HEK293 (cell line): ENCODE data around the gene PPP6C.

Experiments used
- CTCF ChIP-seq: fragments of 450-650 bp; formaldehyde crosslinking; IDR thresholded peaks from 2 replicates; pipeline ENCODE4 v1.5.1; 2016; ENCODE audit warnings: missing biosample characterization, missing genetic modification characterization
- GLIS2 ChIP-seq: fragments of 450-650 bp; formaldehyde crosslinking; IDR thresholded peaks from 2 replicates; pipeline ENCODE4 v1.5.1; 2016; ENCODE audit warnings: missing biosample characterization, missing genetic modification characterization
- IKZF3 ChIP-seq: fragments of 450-650 bp; IDR thresholded peaks from 2 replicates; pipeline ENCODE4 v1.5.0; 2018; ENCODE audit warnings: missing biosample characterization, mild to moderate bottlenecking, missing genetic modification characterization, moderate library complexity
- INSM2 ChIP-seq: fragments of 450-650 bp; formaldehyde crosslinking; IDR thresholded peaks from 2 replicates; pipeline ENCODE4 v1.5.1; 2016; ENCODE audit warnings: missing biosample characterization, missing genetic modification characterization
- KLF1 ChIP-seq: fragments of 450-650 bp; formaldehyde crosslinking; IDR thresholded peaks from 2 replicates; pipeline ENCODE4 v1.5.1; 2016; ENCODE audit warnings: missing biosample characterization, missing genetic modification characterization
- KLF8 ChIP-seq: fragments of 450-650 bp; formaldehyde crosslinking; IDR thresholded peaks from 2 replicates; pipeline ENCODE4 v1.5.1; 2016; ENCODE audit warnings: missing biosample characterization, missing genetic modification characterization
- KLF9 ChIP-seq: fragments of 450-650 bp; formaldehyde crosslinking; IDR thresholded peaks from 2 replicates; pipeline ENCODE4 v1.5.1; 2016; ENCODE audit warnings: missing biosample characterization, missing genetic modification characterization, low read depth
- PATZ1 ChIP-seq: fragments of 450-650 bp; formaldehyde crosslinking; IDR thresholded peaks from 2 replicates; pipeline ENCODE4 v1.5.1; 2016; ENCODE audit warnings: missing biosample characterization, missing genetic modification characterization
- PRDM10 ChIP-seq: fragments of 450-650 bp; formaldehyde crosslinking; IDR thresholded peaks from 2 replicates; pipeline ENCODE4 v1.5.1; 2016; ENCODE audit warnings: missing biosample characterization, missing genetic modification characterization
- SP2 ChIP-seq: fragments of 450-650 bp; formaldehyde crosslinking; IDR thresholded peaks from 2 replicates; pipeline ENCODE4 v1.5.1; 2016; ENCODE audit warnings: missing biosample characterization, missing genetic modification characterization
- ZBTB11 ChIP-seq: fragments of 450-650 bp; formaldehyde crosslinking; conservative IDR thresholded peaks from 2 replicates; pipeline ENCODE4 v1.5.1; 2016; ENCODE audit warnings: low read depth, missing biosample characterization, missing genetic modification characterization
- ZBTB20 ChIP-seq: fragments of 450-650 bp; formaldehyde crosslinking; IDR thresholded peaks from 2 replicates; pipeline ENCODE4 v1.5.1; 2016; ENCODE audit warnings: missing biosample characterization, missing genetic modification characterization
- ZBTB48 ChIP-seq: fragments of 450-650 bp; formaldehyde crosslinking; IDR thresholded peaks from 2 replicates; pipeline ENCODE4 v1.5.1; 2016; ENCODE audit warnings: missing biosample characterization, missing genetic modification characterization
- ZBTB8A ChIP-seq: fragments of 450-650 bp; formaldehyde crosslinking; IDR thresholded peaks from 2 replicates; pipeline ENCODE4 v1.5.1; 2016; ENCODE audit warnings: missing biosample characterization, missing genetic modification characterization
- ZNF302 ChIP-seq: fragments of 450-650 bp; formaldehyde crosslinking; IDR thresholded peaks from 2 replicates; pipeline ENCODE4 v1.5.1; 2016; ENCODE audit warnings: missing biosample characterization, missing genetic modification characterization, low read depth
- ZNF394 ChIP-seq: fragments of 450-650 bp; formaldehyde crosslinking; IDR thresholded peaks from 2 replicates; pipeline ENCODE4 v1.5.1; 2016; ENCODE audit warnings: missing biosample characterization, missing genetic modification characterization, mild to moderate bottlenecking, moderate library complexity, borderline replicate concordance
- ZNF449 ChIP-seq: fragments of 450-650 bp; formaldehyde crosslinking; IDR thresholded peaks from 2 replicates; pipeline ENCODE4 v1.5.1; 2017; ENCODE audit warnings: missing biosample characterization, mild to moderate bottlenecking, missing genetic modification characterization, moderate library complexity
- ZNF501 ChIP-seq: fragments of 450-650 bp; formaldehyde crosslinking; IDR thresholded peaks from 2 replicates; pipeline ENCODE4 v1.5.1; 2016; ENCODE audit warnings: missing biosample characterization, missing genetic modification characterization
- ZNF561 ChIP-seq: fragments of 450-650 bp; IDR thresholded peaks from 2 replicates; pipeline ENCODE4 v1.5.1; 2018; ENCODE audit warnings: missing biosample characterization, missing genetic modification characterization, borderline replicate concordance
- ZNF610 ChIP-seq: fragments of 450-650 bp; formaldehyde crosslinking; IDR thresholded peaks from 2 replicates; pipeline ENCODE4 v1.5.1; 2016; ENCODE audit warnings: missing biosample characterization, missing genetic modification characterization, borderline replicate concordance
- ZNF623 ChIP-seq: fragments of 450-650 bp; formaldehyde crosslinking; IDR thresholded peaks from 2 replicates; pipeline ENCODE4 v1.5.1; 2016; ENCODE audit warnings: missing biosample characterization, missing genetic modification characterization
- ZNF747 ChIP-seq: fragments of 450-650 bp; formaldehyde crosslinking; IDR thresholded peaks from 2 replicates; pipeline ENCODE4 v1.5.1; 2016; ENCODE audit warnings: missing biosample characterization, missing genetic modification characterization

PPP6C gene

GRCh38 chr9:125200216-125201047, 10.8 kb upstream of the PPP6C start, which contains the start of gene RABEPK (continued):
- no peak for TF ChIP-seq CTCF (tag by site-specific recombination)
- no peak for TF ChIP-seq ZNF747 (tag by site-specific recombination)
- peak; percentile 84; the same call in 1 of the 2 replicates for TF ChIP-seq ZNF449 (tag by site-specific recombination)
- peak; percentile 74 for TF ChIP-seq KLF9 (tag by site-specific recombination)
- TF ChIP-seq GLIS2 (tag by site-specific recombination): peak; percentile 68
- peak; percentile 90 for TF ChIP-seq PRDM10 (tag by site-specific recombination)
- peak; percentile 94 for TF ChIP-seq SP2
- peak; percentile 91 for TF ChIP-seq ZBTB20 (tag by site-specific recombination)
- peak; percentile 64; the same call in 1 of the 2 replicates for TF ChIP-seq PATZ1 (tag by site-specific recombination)
- TF ChIP-seq KLF8 (tag by site-specific recombination): peak; percentile 53; the same call in 1 of the 2 replicates
- no peak for TF ChIP-seq KLF1
- TF ChIP-seq ZNF561 (tag by site-specific recombination): 0 out of 2 replicates have a peak, but pooled peaks have one; percentile 16
- TF ChIP-seq ZBTB11 (tag by site-specific recombination): peak; percentile 94
- 0 out of 2 replicates have a peak, but pooled peaks have one; percentile 38 for TF ChIP-seq ZNF394 (tag by site-specific recombination)
- peak; percentile 70 for TF ChIP-seq IKZF3 (tag by site-specific recombination)
- peak; percentile 57 for TF ChIP-seq ZBTB48
- TF ChIP-seq ZNF302 (tag by site-specific recombination): no peak
- no peak for TF ChIP-seq ZNF623 (tag by site-specific recombination)
- TF ChIP-seq INSM2 (tag by site-specific recombination): no peak
- TF ChIP-seq ZBTB8A (tag by site-specific recombination): peak; percentile 77
- 0 out of 2 replicates have a peak, but pooled peaks have one; percentile 80 for TF ChIP-seq ZNF610 (tag by site-specific recombination)
- peak; percentile 70; the same call in 1 of the 2 replicates for TF ChIP-seq ZNF501
